NOMO-1 treated with dmso at 0.1 percent for 144 hours (cell line): Measurements from ENCODE around the gene PSMB4.
"Not testable (repeated sequence)": the region's sequence is repeated elsewhere in the genome, so short reads cannot be mapped to it uniquely, and the experiment has no call there.

Experiments used
- DNase-seq: peaks from one replicate; lab custom pipeline; 2025; ENCODE audit not compliant: unreplicated experiment; lab: John Stamatoyannopoulos, UW

Gene PSMB4

DNA sequence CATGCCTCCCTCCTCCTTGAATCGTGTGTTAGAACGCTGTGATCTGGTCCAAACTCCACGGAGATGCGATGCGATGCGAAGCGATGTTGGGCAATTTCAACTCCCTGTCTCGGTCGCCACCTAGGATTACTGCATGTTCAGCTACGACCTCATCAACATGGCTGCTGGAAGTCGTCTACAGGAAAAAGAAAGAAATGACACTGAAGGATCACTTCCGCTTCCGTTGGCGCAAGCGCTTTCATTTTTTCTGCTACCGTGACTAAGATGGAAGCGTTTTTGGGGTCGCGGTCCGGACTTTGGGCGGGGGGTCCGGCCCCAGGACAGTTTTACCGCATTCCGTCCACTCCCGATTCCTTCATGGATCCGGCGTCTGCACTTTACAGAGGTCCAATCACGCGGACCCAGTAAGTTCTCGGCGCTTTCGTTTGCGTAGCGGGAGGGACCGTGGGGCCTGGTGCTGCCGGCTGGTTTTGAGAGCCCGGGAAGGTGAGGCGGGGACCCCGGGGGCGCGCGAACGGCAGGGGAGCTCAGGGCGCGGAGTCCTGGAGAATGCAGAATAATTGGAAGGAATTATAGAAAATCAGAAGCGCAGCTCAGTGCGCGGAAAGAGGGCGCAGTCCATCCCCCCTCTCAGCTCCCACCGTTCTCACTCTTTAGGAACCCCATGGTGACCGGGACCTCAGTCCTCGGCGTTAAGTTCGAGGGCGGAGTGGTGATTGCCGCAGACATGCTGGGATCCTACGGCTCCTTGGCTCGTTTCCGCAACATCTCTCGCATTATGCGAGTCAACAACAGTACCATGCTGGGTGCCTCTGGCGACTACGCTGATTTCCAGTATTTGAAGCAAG is at the start of gene PSMB4:
PSMB4 (plus strand) TSS at position 250 of the 848 bp plus-strand sequence; CDS start at position 265, 15 bp downstream.
- peak; percentile 86 for DNase-seq

DNA sequence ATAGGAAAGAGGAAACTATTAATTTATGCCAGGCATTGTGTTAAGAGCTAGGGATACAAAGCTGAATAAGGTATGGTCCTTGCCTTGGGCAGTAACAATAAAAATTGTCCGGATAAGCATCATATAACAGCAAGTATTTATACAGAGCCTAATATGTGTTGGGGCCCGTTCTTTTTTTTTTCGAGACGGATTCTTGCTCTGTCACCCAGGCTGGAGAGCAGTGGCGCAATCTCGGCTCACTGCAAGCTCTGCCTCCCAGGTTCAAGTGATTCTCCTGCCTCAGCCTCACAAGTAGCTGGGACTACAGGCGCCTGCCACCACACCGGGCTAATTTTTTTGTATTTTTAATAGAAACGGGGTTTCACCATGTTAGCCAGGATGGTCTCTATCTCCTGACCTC is 49.0 kb upstream of the PSMB4 start:
- DNase-seq: not testable (repeated sequence)

DNA sequence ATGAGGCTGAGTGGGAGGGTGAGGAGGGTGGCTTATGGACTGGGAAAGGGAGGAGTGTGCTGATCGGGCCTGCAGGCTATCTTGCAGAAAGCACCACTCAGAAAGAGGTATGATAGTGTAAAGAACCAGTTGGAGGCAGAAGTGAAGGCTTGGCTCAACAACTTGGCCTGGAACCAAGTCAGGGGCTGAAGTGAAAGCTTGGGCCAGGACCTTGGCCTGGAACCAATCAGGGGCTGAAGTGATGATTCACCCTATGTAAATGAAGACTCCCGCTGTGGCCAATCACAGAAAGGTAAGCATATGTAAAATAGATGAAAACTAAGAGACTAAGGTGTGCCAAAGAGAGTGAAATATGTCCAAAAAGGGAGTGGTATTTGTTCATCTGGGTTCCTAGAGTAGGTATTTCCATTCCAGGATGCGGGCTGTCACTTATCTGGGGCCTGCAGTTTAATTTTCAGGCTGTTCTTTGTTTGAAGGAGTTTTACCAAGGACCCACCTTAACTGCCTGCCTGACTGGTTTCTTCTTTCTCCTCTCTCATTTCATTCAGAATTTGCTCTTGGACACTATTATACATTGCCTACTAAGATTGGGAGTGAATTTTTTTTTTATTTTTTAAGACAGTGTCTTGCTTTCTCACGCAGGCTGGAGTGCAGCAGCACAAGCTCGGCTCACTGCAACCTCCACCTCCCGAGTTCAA is 47.2 kb upstream of the PSMB4 start:
- DNase-seq: no peak

DNA sequence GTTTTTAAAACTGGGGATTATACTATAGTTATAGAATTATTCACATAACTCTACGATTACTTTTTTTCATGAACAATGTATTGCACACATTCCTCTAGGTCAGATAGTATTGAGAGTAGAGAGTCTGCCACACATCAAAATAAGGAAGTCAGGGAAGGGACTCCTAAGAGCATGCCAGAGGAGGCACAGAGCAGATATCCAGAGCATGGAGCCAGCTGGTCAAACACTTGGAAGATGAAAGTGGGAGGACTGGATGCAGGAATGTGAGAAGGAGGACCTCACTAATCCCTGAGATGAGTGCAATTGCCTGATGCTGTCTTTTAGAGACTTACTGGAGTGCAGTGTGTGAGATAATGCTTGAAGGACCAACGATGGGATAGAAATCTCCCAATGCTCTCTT is 42.7 kb upstream of the PSMB4 start:
- no peak for DNase-seq

DNA sequence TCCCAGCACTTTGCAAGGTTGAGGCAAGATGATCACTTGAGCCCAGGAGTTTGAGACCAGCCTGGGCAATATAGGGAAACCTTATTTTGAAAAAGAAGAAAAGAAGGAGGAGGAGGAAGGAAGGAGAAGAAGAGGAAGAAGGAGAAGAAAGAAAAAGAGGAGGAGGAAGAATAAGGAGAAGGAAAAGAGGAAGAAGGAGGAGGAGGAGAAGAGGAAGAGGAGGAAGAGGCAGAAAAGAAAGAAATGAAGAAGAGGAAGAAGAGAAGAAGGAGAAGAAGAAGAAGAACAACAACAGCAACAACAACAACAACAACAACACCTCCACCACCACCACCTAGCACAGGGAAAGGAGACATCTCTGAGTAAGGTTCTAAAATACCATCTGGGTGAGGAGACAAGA is 37.5 kb upstream of the PSMB4 start:
- DNase-seq: no peak

DNA sequence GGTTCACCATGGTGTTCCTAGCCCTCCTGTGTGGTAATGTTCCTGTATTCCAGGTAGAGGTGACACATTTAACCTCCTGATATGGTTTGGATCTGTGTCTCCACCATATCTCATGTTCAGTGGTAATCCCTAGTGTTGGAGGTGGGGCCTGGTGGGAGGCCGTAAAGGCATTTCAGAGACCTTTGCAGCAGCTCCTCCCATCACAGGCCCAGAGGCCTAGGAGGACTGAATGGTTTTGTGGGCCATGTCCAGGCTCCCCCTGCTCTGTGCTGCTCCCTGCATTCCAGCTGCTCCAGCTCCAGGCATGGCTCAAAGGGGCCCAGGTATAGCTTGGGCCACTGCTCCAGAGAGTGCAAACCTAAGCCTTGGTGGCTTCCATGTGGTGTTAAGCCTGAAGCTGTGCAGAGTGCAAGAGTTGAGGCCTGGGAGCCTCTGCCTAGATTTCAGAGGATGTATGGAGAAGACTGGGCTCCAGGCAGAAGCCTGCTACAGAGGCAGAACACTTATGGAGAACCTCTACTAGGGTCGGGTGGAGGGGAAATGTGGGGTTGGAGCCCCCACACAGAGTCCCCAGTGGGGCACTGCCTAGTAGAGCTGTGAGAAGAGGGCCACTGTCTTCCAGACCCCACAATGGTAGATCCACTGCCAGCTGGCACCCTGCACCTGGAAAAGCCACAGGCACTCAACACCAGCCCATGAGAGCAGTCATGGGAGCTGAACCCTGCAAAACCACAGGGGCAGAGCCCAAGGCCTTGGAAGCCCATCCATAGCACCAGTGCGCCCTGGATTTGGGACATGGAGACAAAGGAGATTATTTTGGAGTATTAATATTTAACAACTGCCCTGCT is 36.8 kb upstream of the PSMB4 start:
- no peak for DNase-seq

DNA sequence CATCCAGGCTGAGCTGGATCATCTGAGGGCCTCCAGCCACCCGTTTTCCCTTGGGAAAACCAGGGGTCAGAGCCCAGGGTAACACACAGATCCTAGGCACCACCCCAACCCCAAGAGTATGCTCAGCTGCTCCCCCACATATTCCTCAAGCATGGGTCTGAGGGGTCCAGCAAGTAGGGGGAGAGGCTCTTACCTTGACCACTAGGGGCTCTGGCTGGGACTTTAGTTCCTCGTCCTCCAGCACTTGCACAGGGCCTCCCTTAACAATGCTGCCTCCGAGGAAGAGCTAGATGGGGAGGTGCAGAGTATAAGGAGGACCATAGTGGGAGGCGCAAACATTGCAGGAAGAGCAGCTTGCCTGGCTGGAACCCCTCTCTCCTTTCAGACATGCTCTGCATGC is 34.4 kb upstream of the PSMB4 start:
- no peak for DNase-seq

DNA sequence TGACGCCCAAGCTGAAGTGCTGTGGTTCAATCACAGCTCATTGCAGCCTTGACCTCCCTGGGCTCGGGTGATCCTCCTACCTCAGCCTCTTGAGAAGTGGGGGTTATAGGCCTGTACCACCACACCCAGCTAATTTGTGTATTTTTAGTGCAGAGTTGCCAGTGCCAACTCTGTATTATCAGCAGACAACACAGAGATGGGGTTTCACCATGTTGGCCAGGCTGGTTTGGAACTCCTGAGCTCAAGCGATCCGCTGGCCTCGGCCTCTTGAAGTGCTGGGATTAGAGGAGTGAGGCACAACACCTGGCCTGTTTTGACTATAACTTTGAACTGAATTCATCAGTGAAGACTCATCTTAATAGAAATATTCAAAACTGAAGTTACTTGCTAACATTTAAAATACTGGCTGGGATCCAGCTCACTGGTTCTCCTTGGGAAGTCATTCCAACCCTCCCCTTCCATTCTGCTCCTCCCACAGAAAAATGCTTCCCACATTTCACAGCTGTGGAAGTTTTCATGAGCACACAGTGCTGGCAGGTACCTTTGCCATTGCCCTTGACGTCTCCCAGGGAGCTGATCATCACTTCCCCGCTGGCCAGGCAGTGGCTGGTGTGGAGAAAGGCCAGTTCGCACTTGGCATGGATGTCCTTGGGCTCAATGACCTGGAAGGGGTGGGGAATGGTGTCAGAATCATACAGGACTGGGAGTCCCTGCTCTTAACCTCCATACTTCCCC is 31.5 kb upstream of the PSMB4 start:
- no peak for DNase-seq

DNA sequence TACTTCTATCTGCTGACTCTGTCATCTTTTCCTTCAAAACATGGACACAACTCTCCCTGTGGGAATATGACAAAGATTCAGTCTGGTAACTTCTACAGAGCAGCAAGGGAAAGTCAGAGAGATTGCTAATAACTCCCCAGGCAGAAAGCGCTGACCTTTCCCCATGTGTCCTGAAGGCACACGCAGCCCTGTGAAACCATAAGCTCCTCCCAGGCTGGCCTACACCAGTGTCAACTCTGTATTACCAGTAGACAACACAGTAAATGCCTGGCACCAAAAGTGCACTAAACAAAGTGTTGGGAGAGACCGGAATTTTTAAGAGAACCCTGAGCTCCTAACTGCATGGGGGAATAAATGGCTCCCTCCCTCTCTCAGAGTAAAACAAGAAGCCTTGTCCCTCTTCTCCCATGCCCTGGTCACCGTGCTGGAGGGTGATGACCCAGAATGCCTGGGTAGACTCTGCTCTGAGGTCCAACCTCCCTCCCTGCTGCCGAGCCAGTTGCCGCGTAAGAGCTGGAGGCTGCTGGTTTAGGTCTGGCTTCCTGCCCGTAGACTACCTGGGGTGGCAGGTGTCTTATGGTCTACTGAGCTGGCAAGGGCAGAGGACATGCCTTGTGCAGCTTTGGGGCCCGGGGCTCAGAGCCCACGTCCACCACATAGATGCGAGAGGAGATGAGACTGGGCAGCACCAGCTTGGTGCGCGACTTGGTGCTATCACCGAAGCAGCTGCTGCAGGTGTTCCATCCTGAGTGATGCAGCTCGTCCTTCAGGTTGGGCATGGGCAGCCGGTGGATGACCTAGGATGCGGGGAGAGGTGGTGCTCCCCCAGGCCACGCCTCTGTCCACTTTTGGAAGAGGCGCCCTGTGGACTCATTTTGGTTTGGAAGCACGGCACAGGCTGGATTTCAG is 30.7 kb upstream of the PSMB4 start:
- no peak for DNase-seq

DNA sequence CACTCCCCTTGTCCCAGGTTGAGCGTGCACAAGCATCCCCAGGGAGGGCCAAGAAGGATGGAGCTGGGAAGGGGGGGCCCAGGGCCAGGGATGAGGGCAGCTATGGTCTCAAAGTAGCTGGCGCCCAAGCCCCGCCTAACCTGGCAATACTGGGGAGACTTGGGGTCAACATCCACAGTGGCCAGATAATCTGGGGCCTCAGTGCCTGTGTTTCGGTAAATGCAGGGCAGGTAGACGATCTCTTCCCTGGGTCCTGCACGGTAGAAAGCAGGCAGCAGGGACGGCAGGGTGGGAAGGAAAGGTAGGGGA is 30.1 kb upstream of the PSMB4 start:
- no peak for DNase-seq

DNA sequence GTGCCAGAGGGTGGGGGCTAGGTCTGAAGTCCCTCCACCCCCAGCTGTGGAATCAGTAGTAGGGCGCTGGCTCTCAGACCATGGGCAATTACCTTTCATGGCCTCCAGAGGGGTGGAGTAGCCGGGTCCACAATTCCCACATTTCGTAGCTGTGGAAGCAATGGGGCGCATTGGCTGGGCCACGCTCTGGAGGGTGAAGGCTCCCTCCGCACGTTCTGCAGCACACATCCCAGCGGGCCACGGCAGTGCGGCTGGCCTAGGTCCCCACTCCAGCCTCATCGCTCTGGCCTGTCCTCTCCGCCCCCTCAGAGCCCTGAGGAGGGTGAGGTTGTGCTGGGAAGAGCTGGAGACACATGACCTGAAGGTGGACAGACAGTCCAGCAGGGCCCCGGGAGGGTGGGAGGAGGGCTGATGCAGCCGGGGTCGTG is 29.7 kb upstream of the PSMB4 start:
- DNase-seq: no peak

DNA sequence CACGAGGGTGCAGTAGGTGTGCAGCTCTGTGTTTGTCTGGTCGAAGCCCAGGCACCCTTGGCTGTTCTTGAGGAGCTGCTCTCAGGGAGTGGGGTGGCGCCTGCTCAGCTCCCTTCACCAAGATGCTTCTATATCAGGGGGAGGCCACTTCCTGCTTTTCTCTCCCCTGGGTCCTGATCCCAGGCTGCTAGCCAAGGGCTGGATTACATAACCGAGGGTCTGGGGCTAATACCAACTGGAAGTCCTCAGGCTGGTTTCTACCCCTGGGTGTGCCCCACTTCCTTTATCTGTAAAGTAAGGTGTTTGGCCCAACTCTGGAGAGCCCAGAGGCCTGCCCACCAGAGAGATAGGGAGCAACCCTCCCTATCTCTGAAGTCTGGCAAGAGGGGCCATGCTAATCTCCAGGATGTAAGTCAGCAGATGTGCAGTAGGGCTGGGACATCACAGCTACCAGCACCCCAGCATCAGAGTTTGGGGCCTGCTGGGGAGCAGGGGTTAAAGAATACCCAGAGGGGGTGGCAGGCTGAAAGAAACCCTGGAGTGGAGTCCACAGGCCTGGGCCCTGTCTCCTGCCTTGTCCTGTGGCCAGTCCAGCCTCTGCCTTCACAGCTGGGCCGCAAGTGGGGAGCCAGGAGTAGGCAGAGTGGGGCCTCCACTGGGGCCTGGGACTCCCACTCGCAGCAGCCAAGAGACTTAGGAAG is 29.0 kb upstream of the PSMB4 start:
- DNase-seq: no peak

DNA sequence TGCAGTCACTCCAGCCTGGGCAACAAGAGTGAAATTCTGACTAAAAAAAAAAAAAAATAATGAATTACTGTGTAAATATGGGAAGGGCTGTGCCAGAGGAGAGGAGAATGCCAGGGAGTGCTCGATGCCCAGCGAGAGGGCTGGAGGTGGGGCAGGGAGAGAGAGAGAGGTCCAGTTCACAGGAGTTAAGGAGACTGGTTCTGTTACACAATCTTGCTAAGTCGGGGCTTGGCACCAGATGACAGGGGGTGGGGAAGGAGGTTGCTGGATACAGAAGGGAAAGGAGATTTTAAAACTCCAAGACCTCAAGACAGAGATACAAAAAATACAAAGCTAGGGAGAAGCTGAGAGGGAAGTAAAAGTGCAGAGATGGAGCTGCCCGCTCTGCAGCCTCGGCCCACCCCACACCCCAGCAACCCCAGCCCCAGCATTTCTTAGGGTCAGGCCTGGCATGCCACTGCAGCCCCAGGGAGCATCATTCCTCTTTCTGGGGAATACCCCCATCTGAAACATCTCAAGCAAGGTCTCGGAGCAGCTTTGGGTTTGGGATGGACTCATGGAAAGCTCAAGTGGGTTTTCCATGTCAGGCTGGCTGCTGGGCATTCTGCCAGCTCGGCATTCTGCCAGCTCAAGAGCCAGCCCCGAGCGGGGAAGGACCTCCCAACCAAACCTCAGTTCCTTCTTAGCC is 27.9 kb upstream of the PSMB4 start:
- DNase-seq: no peak

DNA sequence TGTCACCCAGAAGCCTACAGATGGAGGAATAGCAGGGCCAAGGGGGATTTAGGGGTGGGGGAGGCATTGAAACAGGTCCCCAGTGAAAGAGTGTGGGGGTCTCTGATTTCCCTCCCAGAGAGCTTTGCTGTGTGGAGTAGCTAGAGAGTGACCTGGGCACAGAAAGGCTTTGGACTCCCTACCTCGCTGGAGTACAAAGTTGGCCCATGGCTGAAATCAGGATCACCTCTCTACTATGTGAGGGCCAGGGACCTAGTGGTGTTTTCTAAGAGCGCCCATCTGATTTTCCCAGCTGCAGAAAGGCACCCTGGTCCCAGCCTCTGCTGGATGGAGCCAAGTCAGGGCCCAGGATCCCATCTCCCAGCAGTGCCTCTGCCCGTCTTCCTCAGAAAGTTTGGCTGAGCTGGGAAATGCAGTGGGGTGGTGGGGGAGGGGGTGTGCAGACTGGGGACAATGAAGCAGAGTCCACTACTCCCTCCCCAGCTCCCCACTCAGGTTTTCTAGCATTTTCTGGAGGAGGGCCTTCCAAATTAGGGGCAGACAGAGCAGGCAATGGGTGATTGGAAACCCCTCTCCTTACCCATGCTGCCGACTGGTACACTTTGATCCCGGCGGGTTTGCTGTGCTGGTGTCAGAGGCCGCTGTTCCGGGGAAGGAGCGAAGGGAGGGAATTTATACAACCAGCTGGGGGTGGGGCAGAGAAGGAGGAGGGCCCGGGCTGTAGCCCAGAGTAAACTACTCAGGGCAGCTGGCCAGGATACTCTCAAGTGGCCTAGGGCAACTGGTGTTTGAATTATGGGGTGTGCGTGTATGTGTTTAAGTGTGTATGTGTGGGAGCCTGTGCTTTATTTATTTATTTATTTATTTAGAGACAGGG is 27.1 kb upstream of the PSMB4 start, which contains the start of gene SELENBP1:
SELENBP1 (minus strand) TSS at position 648 of the 877 bp plus-strand sequence; CDS start at position 584, 64 bp downstream.
- DNase-seq: no peak

DNA sequence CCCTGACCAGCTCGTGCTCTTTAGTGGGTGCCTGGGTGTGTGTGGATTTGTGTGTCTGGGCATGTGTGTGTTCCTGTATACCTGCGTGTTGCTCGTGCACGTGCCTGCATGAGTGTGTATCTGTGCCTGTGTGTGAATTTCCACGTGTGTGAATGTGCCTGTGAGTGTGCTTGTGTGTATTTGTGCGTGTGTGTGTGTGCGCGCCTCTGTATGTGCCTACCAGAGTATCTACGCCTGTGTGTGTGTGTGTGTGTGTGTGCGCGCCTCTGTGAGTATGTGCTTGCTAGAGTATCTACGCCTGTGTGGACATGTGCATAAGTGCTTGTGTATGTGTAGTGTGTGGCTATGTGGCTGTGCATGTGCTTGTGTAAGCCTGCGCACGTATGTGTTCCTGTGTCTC is 26.2 kb upstream of the PSMB4 start:
- no peak for DNase-seq

DNA sequence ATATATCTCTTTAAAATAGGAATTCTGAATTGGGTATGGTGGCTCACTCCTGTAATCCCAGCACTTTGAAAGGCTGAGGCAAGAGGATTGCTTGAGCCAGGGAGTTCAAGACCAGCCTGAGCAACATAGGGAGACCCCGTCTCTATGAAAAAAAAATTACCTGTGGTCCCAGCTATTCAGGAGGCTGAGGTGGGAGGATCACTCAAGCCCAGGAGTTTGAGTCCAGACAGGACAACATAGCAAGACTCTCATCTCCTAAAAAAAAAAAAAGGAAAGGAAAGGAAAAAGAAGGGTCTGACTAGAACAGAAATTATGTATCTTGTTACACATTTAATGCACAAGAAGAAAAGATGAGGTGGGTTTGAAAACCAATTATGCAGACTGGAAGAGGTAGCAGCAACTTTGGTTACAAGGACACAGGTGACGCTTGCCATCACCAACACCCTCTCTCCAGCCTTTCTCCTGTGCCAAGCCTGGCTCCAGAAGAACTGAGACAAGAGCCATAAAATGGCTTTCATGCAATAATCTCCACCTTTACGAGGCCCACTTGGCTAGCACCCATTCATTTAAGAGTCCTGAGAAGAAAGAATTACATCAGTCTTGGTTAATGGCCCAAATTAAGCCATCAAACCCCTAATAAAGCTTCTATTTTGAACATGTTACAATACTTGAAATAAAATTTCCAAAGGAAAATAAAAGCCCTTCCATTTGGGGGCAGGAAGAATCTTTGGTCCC is 22.1 kb upstream of the PSMB4 start:
- no peak for DNase-seq

DNA sequence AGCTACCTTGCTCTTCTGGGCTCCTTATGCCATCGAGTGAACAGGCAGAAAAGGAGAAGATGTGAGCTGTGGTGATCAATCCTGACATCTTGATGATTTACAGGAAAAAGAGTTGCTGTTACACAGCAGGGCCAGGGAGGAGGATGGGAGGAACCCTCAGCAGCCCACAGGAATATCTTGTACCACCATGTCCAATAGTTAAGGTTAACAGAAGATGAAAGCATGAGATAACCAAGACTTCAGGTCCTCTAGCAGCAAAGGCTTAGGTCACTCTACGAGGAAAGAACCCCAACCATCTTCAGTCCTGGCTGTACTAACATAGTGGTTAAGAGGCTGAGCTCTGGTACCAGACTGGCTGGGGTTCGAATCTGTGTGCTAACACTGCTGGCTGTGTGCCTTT is 14.8 kb upstream of the PSMB4 start:
- DNase-seq: no peak
